HepG2 (cell line): ENCODE data around the gene CIBAR2. TPM values are rescaled to one million over a fixed set of nuclear protein-coding genes. Genes with fewer than 3 reads are reported as not detected.

ENCODE experiments used
- CBFB ChIP-seq: sonication (generic); formaldehyde crosslinking; IDR thresholded peaks from 2 replicates; pipeline ENCODE4 v1.4.0; 2020; ENCODE audit warnings: missing genetic modification reagents
- IRX3 ChIP-seq: sonication (generic); formaldehyde crosslinking; IDR thresholded peaks from 2 replicates; pipeline ENCODE4 v1.8.1; 2023; ENCODE audit warnings: mild to moderate bottlenecking, low read depth, missing genetic modification reagents, borderline replicate concordance
- JUN ChIP-seq: sonication (generic); formaldehyde crosslinking; IDR thresholded peaks from 2 replicates; pipeline ENCODE4 v1.4.0; 2020; ENCODE audit warnings: mild to moderate bottlenecking, missing genetic modification reagents
- KAT2B ChIP-seq: fragments of 150-350 bp; IDR thresholded peaks from 2 replicates; pipeline ENCODE4 v1.6.1; 2014; ENCODE audit warnings: low read depth, low read length, borderline replicate concordance
- KDM3A ChIP-seq: IDR thresholded peaks from 2 replicates; pipeline ENCODE4 v1.6.1; 2018; ENCODE audit warnings: low read depth, missing compliant biosample characterization
- MIER2 ChIP-seq: IDR thresholded peaks from 2 replicates; pipeline ENCODE4 v1.6.1; 2016; ENCODE audit warnings: missing biosample characterization, missing genetic modification reagents
- NR2C2 ChIP-seq: sonication (generic); formaldehyde crosslinking; IDR thresholded peaks from 2 replicates; pipeline ENCODE4 v1.4.0; 2020; ENCODE audit warnings: missing genetic modification reagents, mild to moderate bottlenecking, moderate library complexity, borderline replicate concordance
- RNF219 ChIP-seq: sonication (generic); formaldehyde crosslinking; IDR thresholded peaks from 2 replicates; pipeline ENCODE4 v1.5.0; 2020; ENCODE audit warnings: mild to moderate bottlenecking, missing genetic modification reagents
- SKI ChIP-seq: fragments of 450-650 bp; IDR thresholded peaks from one replicate; pipeline ENCODE4 v1.6.1; 2018; ENCODE audit warnings: mild to moderate bottlenecking; ENCODE audit not compliant: partially characterized antibody
- TBX2 ChIP-seq: sonication (generic); formaldehyde crosslinking; IDR thresholded peaks from 2 replicates; pipeline ENCODE4 v1.5.0; 2020; ENCODE audit warnings: missing genetic modification reagents, mild to moderate bottlenecking, borderline replicate concordance
- ZBTB38 ChIP-seq: sonication (generic); formaldehyde crosslinking; IDR thresholded peaks from 2 replicates; pipeline ENCODE4 v1.5.1; 2020; ENCODE audit warnings: mild to moderate bottlenecking, missing genetic modification reagents
- ZC3H4 ChIP-seq: sonication (generic); formaldehyde crosslinking; IDR thresholded peaks from 2 replicates; pipeline ENCODE4 v1.4.0; 2020; ENCODE audit warnings: missing genetic modification reagents, borderline replicate concordance
- ZFP36 ChIP-seq: fragments of 150-350 bp; IDR thresholded peaks from 2 replicates; pipeline ENCODE4 v1.6.1; 2018; ENCODE audit warnings: borderline replicate concordance, low read length, low read depth; ENCODE audit not compliant: partially characterized antibody
- ZNF3 ChIP-seq: IDR thresholded peaks from 2 replicates; pipeline ENCODE4 v1.7.0; 2017; ENCODE audit warnings: inconsistent platforms
- ZNF556 ChIP-seq: sonication (generic); formaldehyde crosslinking; IDR thresholded peaks from 2 replicates; pipeline ENCODE4 v1.4.0; 2020; ENCODE audit warnings: mild to moderate bottlenecking, missing genetic modification reagents, borderline replicate concordance
- ZNF615 ChIP-seq: sonication (generic); formaldehyde crosslinking; IDR thresholded peaks from 2 replicates; pipeline ENCODE4 v1.5.0; 2020; ENCODE audit warnings: mild to moderate bottlenecking, missing genetic modification reagents, borderline replicate concordance
- ZNF747 ChIP-seq: sonication (generic); formaldehyde crosslinking; IDR thresholded peaks from 2 replicates; pipeline ENCODE4 v1.8.1; 2023; ENCODE audit warnings: missing genetic modification reagents, mild to moderate bottlenecking, borderline replicate concordance
- ZNF776 ChIP-seq: sonication (generic); formaldehyde crosslinking; IDR thresholded peaks from 2 replicates; pipeline ENCODE4 v1.4.0; 2020; ENCODE audit warnings: mild to moderate bottlenecking, missing genetic modification reagents
- ZNF780A ChIP-seq: sonication (generic); formaldehyde crosslinking; IDR thresholded peaks from 2 replicates; pipeline ENCODE4 v1.8.0; 2022; ENCODE audit warnings: mild to moderate bottlenecking, missing genetic modification reagents, moderate library complexity
- polyA plus RNA-seq, 8 experiments: library from polyadenylated mRNA; depleted of rRNA in 3 of 8; stranded (reverse) in 7 of 8; unstranded in 1 of 8; fragments of >200 nt; fragmentation: Illumina TruSeq in 4 of 8; extraction: Trizol in 4 of 8; gene quantifications; 2 replicates each; pipeline versions ENCODE4 v1.2.1 to v1.2.3, GENCODE V29; 2011 to 2016; ENCODE audit warnings: low read depth in 4 of 8, missing spikeins in 1 of 8, mixed read lengths in 1 of 8; ENCODE audit not compliant: insufficient read depth in 1 of 8
- total RNA-seq, 5 experiments: library from RNA; depleted of rRNA; stranded (reverse); fragments of >200 nt; fragmentation: Illumina TruSeq; extraction: Trizol; gene quantifications; 2 replicates each; pipeline ENCODE4 v1.2.3, GENCODE V29; 2016; ENCODE audit warnings: low read depth in 1 of 5
- TF ChIP-seq, protein P1 (sequence below): sonication (generic); formaldehyde crosslinking; IDR thresholded peaks from 2 replicates; pipeline ENCODE4 v1.4.0; 2020; ENCODE audit warnings: missing genetic modification reagents, borderline replicate concordance

The CIBAR2 gene
- total and polyA plus RNA-seq, 2 of the 13 experiments (the other 11 are each of a cell fraction or from before 2014, with no cell fraction given), result not detected

DNA sequence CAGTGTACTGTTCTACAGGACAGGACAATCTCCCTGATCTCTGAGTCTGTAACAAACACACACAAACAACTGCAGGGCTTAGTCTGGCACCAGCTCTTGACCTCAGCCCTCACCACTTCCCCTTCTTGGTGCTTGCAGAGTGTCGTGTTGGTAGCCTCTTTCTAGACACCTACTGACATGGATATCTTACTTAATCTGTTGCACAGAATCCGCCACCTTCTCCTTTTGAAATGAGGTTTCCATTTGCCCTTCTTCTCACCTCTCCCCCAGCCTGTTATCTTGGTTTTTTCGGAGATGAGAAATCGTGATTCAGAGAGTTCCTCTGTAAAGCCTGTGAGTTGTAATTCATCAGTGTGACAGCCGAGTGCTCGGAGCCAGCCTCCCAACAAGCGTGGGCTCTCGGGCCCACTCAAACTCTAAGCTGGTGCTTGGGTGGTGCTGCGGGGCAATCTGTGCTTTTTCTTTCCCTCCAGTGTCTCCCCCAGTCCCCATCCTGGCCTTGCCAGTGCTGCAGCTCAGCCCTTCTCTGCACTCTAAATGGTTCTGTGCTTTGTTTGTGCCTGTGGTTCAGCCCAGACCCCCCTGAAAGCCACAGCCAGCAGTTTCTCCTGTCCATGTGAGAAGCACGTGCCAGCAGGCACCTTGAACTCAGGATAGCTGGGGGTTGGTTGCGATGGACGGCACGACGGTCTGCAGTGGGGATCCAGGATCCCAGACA is 56.6 kb downstream of the CIBAR2 start (continued):
- TF ChIP-seq ZBTB38, result 0 out of 2 replicates have a peak, but pooled peaks have one; percentile 78
- no peak for TF ChIP-seq ZNF615 (CRISPR knock-in tag)
- TF ChIP-seq ZNF747 (CRISPR knock-in tag), result 0 out of 2 replicates have a peak, but pooled peaks have one; percentile 25
- TF ChIP-seq ZNF556 (CRISPR knock-in tag), result peak; percentile 76; the same call in 1 of the 2 replicates
- peak; percentile 86; the same call in 1 of the 2 replicates for TF ChIP-seq IRX3 (CRISPR knock-in tag)
- no peak for TF ChIP-seq KAT2B
- TF ChIP-seq CBFB, result no peak
- TF ChIP-seq ZC3H4, result no peak
- no peak for TF ChIP-seq SKI
- peak; percentile 63 for TF ChIP-seq NR2C2 (CRISPR knock-in tag)
- no peak for TF ChIP-seq ZNF780A
- TF ChIP-seq ZNF776 (CRISPR knock-in tag), result 0 out of 2 replicates have a peak, but pooled peaks have one; percentile 47
- peak; percentile 59; the same call in 1 of the 2 replicates for TF ChIP-seq JUN (CRISPR knock-in tag)
- TF ChIP-seq, protein P1, sequence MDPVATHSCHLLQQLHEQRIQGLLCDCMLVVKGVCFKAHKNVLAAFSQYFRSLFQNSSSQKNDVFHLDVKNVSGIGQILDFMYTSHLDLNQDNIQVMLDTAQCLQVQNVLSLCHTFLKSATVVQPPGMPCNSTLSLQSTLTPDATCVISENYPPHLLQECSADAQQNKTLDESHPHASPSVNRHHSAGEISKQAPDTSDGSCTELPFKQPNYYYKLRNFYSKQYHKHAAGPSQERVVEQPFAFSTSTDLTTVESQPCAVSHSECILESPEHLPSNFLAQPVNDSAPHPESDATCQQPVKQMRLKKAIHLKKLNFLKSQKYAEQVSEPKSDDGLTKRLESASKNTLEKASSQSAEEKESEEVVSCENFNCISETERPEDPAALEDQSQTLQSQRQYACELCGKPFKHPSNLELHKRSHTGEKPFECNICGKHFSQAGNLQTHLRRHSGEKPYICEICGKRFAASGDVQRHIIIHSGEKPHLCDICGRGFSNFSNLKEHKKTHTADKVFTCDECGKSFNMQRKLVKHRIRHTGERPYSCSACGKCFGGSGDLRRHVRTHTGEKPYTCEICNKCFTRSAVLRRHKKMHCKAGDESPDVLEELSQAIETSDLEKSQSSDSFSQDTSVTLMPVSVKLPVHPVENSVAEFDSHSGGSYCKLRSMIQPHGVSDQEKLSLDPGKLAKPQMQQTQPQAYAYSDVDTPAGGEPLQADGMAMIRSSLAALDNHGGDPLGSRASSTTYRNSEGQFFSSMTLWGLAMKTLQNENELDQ (CRISPR knock-in tag), result no peak
- peak; percentile 77 for TF ChIP-seq TBX2 (CRISPR knock-in tag)
- no peak; the same call in 1 of the 2 replicates for TF ChIP-seq RNF219 (CRISPR knock-in tag)
- no peak for TF ChIP-seq ZNF3 (CRISPR knock-in tag)
- TF ChIP-seq ZFP36, result no peak
- TF ChIP-seq KDM3A (CRISPR knock-in tag), result no peak
- TF ChIP-seq MIER2, result no peak
